SH-SY5Y (cell line): ENCODE data around the gene LAMB1.

ENCODE experiments used
- GATA2 ChIP-seq: IDR thresholded peaks from 2 replicates; pipeline ENCODE4 v1.6.1; 2011; ENCODE audit warnings: mild to moderate bottlenecking, low read depth, low read length
- GATA3 ChIP-seq: IDR thresholded peaks from 2 replicates; pipeline ENCODE4 v1.6.1; 2011; ENCODE audit warnings: low read depth, mild to moderate bottlenecking, low read length, moderate library complexity

- TF ChIP-seq GATA2: no peak
- no peak for TF ChIP-seq GATA3
Observed at GRCh38 chr7:107913851-107914250, 89.1 kb downstream of the LAMB1 start.
